UCSD-AML1 (cell line): Measurements from ENCODE around the gene SMC1A.
"Not testable (repeated sequence)": the region's sequence is repeated elsewhere in the genome, so short reads cannot be mapped to it uniquely, and the experiment has no call there.

Experiments used
- DNase-seq: peaks from one replicate; lab custom pipeline; 2025; ENCODE audit not compliant: unreplicated experiment; lab: John Stamatoyannopoulos, UW

SMC1A gene

GRCh38 chrX:53422086-53422860 lies at the start of gene SMC1A:
TSS of gene SMC1A (minus strand) at chrX:53422654. CDS start at chrX:53422600, 54 bp downstream.
- DNase-seq: peak; percentile 97

- no peak for DNase-seq
These were observed 48.9 kb upstream of the SMC1A start for GRCh38 chrX:53471346-53471745.

GRCh38 chrX:53468659-53469058 lies 46.2 kb upstream of the SMC1A start:
- not testable (repeated sequence) for DNase-seq

GRCh38 chrX:53458082-53458481 lies 35.6 kb upstream of the SMC1A start:
- DNase-seq: no peak

- DNase-seq: no peak
These were observed 33.8 kb upstream of the SMC1A start for GRCh38 chrX:53456254-53456653.

GRCh38 chrX:53452812-53453211 lies 30.4 kb upstream of the SMC1A start:
- no peak for DNase-seq

- DNase-seq: no peak
These were observed 27.2 kb upstream of the SMC1A start for GRCh38 chrX:53449632-53450031.

GRCh38 chrX:53447441-53447840 lies 25.0 kb upstream of the SMC1A start:
- no peak for DNase-seq

GRCh38 chrX:53445977-53446376 lies 23.5 kb upstream of the SMC1A start:
- DNase-seq: peak; percentile 38

GRCh38 chrX:53442322-53442631 lies 19.8 kb upstream of the SMC1A start:
- DNase-seq: no peak

- no peak for DNase-seq
These were observed 19.3 kb upstream of the SMC1A start for GRCh38 chrX:53441531-53442321.

- no peak for DNase-seq
These were observed 18.4 kb upstream of the SMC1A start for GRCh38 chrX:53440621-53441517.

GRCh38 chrX:53440101-53440500 lies 17.6 kb upstream of the SMC1A start:
- DNase-seq: no peak

GRCh38 chrX:53438832-53439230 lies 16.4 kb upstream of the SMC1A start:
- no peak for DNase-seq

- no peak for DNase-seq
These were observed 15.8 kb upstream of the SMC1A start for GRCh38 chrX:53438174-53438831.

GRCh38 chrX:53437206-53437605 lies 14.8 kb upstream of the SMC1A start:
- DNase-seq: no peak

- peak; percentile 48 for DNase-seq
These were observed 13.5 kb upstream of the SMC1A start for GRCh38 chrX:53435997-53436396.

GRCh38 chrX:53433651-53434639 lies 11.5 kb upstream of the SMC1A start, which contains the start of gene HSD17B10:
TSS of gene HSD17B10 (minus strand) at chrX:53434370. CDS start at chrX:53434345, 25 bp downstream.
- DNase-seq: peak; percentile 88

GRCh38 chrX:53430231-53430630 lies 7.8 kb upstream of the SMC1A start:
- no peak for DNase-seq

- no peak for DNase-seq
These were observed 7.3 kb upstream of the SMC1A start for GRCh38 chrX:53429755-53430154.
